GM23248 (cell line): ENCODE data around the gene DCAF4L1. TPM values are rescaled to one million over a fixed set of nuclear protein-coding genes. Genes with fewer than 3 reads are reported as not detected.

Source experiments
- DNase-seq: peaks from one replicate; pipeline ENCODE4 v3.0.0-alpha.2; 2015
- H2AFZ ChIP-seq: fragments of 200-600 bp; sonication (generic); 2 replicates; pipeline ENCODE4 v1.6.1; 2016; ENCODE audit warnings: antibody characterized with exemption
- H3F3A ChIP-seq: fragments of 200-600 bp; sonication (generic); 2 replicates; pipeline ENCODE4 v1.6.1; 2016; ENCODE audit warnings: mild to moderate bottlenecking, antibody characterized with exemption, mixed run types; ENCODE audit not compliant: insufficient read depth
- H3K27ac ChIP-seq: fragments of 200-600 bp; sonication (generic); 2 replicates; pipeline ENCODE4 v1.5.1; 2016; ENCODE audit warnings: mild to moderate bottlenecking
- H3K27me3 ChIP-seq: fragments of 200-600 bp; sonication (generic); replicated peaks from 2 replicates; pipeline ENCODE4 v1.6.1; 2016; ENCODE audit warnings: mild to moderate bottlenecking; ENCODE audit not compliant: insufficient read depth
- H3K36me3 ChIP-seq: fragments of 200-600 bp; sonication (generic); 2 replicates; pipeline ENCODE4 v1.6.1; 2016; ENCODE audit warnings: low read depth, mild to moderate bottlenecking
- H3K4me1 ChIP-seq: fragments of 200-600 bp; sonication (generic); 2 replicates; pipeline ENCODE4 v1.6.1; 2016; ENCODE audit warnings: mild to moderate bottlenecking; ENCODE audit not compliant: insufficient read depth
- H3K4me2 ChIP-seq: fragments of 200-600 bp; sonication (generic); one replicate; pipeline ENCODE4 v1.6.1; 2016; ENCODE audit warnings: mild to moderate bottlenecking; ENCODE audit not compliant: unreplicated experiment
- H3K4me3 ChIP-seq: fragments of 200-600 bp; sonication (generic); 2 replicates; pipeline ENCODE4 v1.5.1; 2016; ENCODE audit warnings: mild to moderate bottlenecking
- H3K79me2 ChIP-seq: fragments of 200-600 bp; sonication (generic); 2 replicates; pipeline ENCODE4 v1.6.1; 2016; ENCODE audit warnings: mild to moderate bottlenecking; ENCODE audit not compliant: insufficient read depth
- H3K9ac ChIP-seq: fragments of 200-600 bp; sonication (generic); 2 replicates; pipeline ENCODE4 v1.6.1; 2016; ENCODE audit warnings: mild to moderate bottlenecking
- H3K9me2 ChIP-seq: fragments of 200-600 bp; sonication (generic); 2 replicates; pipeline ENCODE4 v1.6.1; 2016; ENCODE audit warnings: mixed run types, mild to moderate bottlenecking, moderate library complexity; ENCODE audit not compliant: insufficient read depth
- H3K9me3 ChIP-seq: fragments of 200-600 bp; sonication (generic); one replicate; pipeline ENCODE4 v1.6.1; 2017; ENCODE audit warnings: low read depth
- H4K20me1 ChIP-seq: fragments of 200-600 bp; sonication (generic); 2 replicates; pipeline ENCODE4 v1.6.0; 2016; ENCODE audit not compliant: insufficient read depth
- EZH2 ChIP-seq: fragments of 200-600 bp; sonication (generic); IDR thresholded peaks from 2 replicates; pipeline ENCODE4 v1.6.1; 2018; ENCODE audit warnings: antibody characterized with exemption, mild to moderate bottlenecking; ENCODE audit not compliant: insufficient read depth, poor library complexity, severe bottlenecking
- EZH2phosphoT487 ChIP-seq: fragments of 200-600 bp; sonication (generic); IDR thresholded peaks from 2 replicates; pipeline ENCODE4 v1.6.1; 2018; ENCODE audit warnings: antibody characterized with exemption, moderate library complexity, mild to moderate bottlenecking, low read depth; ENCODE audit not compliant: insufficient read depth
- WGBS, 2 experiments: methylation state at CpG; one replicate each; pipeline ENCODE4 v1.1.6; 2015 to 2017; ENCODE audit warnings: low lambda C conversion rate in 2 of 2, low coverage in 1 of 2; ENCODE audit errors: missing lambda C conversion rate in 2 of 2; 5-methylcytosine and 5-hydroxymethylcytosine counted together
- in situ Hi-C: fragments of 300-500 bp; cut with MboI; formaldehyde crosslinking; loops from 2 replicates; pipeline ENCODE4 v1.15.0; 2020
- polyA plus RNA-seq: library from polyadenylated mRNA; unstranded; fragments of >200 nt; fragmentation: Nextera tagmentation; extraction: Ambion mirVana; gene quantifications from 2 replicates; pipeline ENCODE4 v1.2.1, GENCODE V29; 2016
- total RNA-seq: library from RNA; depleted of rRNA; stranded (reverse); fragments of >200 nt; shearing (Covaris generic); gene quantifications from 2 replicates; pipeline ENCODE4 v1.2.3, GENCODE V29; 2014

The DCAF4L1 gene
- total and polyA plus RNA-seq, 2 experiments from 2014 or later, result 0.06 TPM; not detected in 1

DNA sequence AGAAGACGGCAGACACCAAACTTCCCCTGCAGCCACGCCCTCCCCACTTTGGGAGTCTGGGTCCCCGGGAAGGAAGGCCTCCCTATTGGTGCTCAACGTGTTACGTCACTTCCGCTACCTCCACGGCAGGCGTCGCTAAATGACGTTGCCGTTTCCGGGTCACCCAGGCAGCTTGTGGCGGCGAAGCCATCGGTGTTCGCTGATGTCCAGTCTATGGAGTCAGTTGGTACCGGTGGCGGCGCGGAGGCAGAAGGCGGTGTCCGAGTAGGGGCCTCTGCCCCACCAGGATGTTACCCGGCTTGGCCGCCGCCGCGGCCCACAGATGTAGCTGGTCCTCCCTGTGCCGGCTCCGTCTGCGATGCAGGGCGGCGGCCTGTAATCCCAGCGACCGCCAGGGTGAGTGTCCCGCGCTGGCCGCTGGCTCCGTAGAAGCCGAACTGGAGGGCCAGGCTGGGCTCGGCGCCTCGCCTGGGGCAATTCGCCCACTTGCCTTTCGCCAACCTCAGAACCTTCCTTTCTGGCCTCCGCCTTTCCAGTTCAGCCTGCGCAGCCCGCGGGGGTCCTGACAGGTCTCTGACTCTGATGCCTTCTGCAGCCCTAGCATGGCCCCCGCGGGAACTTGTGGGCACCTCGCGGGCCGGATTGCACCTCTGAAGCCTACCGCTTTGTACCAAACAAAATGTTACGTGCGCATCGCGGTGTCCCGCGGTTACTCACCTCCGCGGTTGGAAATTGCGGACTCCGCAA lies 9.0 kb downstream of the DCAF4L1 start, which contains the start of gene SLC30A9:
Gene SLC30A9 (plus strand): TSS at position 166 of the 747 bp plus-strand sequence. CDS start 122 bp downstream, at position 288.
- Histone ChIP-seq H3K9ac (peak within 1 kb of the TSS; percentile 93), H3K27me3 (no peaks in the 10 kb centered on the region), H3K79me2 (peaks cover 67% of the 10 kb centered on the region), H3K27ac (peak within 1 kb of the TSS; percentile 65), H3K4me2 (peak within 1 kb of the TSS; percentile 90), H3K9me2 (no peaks in the 10 kb centered on the region), H3K9me3 (no peaks in the 10 kb centered on the region), H3K4me1 (peaks cover 31% of the 10 kb centered on the region), H3K4me3 (peak within 1 kb of the TSS; percentile 92), H3F3A (no peaks in the 10 kb centered on the region), H2AFZ (peak within 1 kb of the TSS; percentile 95), H3K36me3 (no peaks in the 10 kb centered on the region), H4K20me1 (no peaks in the 10 kb centered on the region)
- in situ Hi-C loops, result no loop called here
- WGBS, 2 experiments, result 0 to 1% methylated on average over 57 to 63 of the region's 64 CpGs
- TF ChIP-seq EZH2phosphoT487 (no peak), EZH2 (no peak)
- DNase-seq, result peak; percentile 98

DNA sequence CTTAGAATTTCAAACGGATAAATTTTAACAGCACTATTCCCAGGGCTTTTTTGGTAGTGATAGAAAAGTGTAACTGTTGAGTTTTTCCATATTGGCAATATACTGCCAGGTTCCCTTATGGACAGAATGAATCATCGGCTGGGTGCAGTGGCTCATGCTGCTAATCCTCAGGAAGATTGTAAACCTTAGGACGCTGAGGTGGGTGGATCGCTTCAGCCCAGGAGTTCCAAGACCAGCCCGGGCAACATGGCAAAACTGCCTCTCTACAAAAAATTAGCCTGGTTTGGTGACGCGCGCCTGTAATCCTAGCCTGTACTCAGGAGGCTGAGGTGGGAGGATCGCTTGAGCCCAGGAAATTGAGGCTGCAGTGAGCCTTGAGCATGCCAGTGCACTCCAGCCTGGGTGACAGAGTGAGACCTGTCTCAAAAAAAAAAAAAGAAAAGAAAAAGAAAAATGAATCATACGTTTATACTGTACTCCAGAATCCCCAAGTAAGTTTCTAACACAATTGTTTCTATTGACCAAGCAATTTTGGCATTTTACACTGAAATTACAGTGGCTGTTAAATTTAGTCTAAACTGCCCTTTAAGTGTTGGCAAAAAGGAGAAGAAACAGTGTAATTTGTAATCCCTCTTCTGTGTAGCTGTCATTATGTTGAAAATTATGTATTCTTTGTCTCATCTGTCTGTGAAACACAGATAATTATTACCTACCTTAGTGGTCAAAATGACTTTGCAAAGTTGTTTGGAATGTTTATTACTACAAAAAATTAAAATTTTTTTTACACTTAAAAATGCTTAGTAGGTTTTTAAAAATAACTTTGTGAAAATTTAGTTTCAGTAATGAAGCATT lies 10.6 kb downstream of the DCAF4L1 start:
- H3F3A ChIP-seq, result no peaks in the 10 kb centered on the region
- H3K27ac ChIP-seq, result no peak overlapping the region
- H3K4me3 ChIP-seq, result peak overlapping the region; percentile 92
- no peaks in the 10 kb centered on the region for H3K36me3 ChIP-seq
- H3K9me3 ChIP-seq, result no peaks in the 10 kb centered on the region
- H3K79me2 ChIP-seq, result peaks cover 82% of the 10 kb centered on the region
- no peak overlapping the region for H2AFZ ChIP-seq
- peak overlapping the region; percentile 87 for H3K4me2 ChIP-seq
- 77% methylated on average over 10 of the region's 10 CpGs for WGBS, 2 experiments
- TF ChIP-seq EZH2phosphoT487 (no peak), EZH2 (no peak)
- H3K9me2 ChIP-seq, result no peaks in the 10 kb centered on the region
- H3K9ac ChIP-seq, result peak overlapping the region; percentile 93; the same call in 1 of the 2 replicates
- no peaks in the 10 kb centered on the region for H4K20me1 ChIP-seq
- H3K4me1 ChIP-seq, result peaks cover 31% of the 10 kb centered on the region
- peak; percentile 56 for DNase-seq
- in situ Hi-C loops, result no loop called here
- no peaks in the 10 kb centered on the region for H3K27me3 ChIP-seq

DNA sequence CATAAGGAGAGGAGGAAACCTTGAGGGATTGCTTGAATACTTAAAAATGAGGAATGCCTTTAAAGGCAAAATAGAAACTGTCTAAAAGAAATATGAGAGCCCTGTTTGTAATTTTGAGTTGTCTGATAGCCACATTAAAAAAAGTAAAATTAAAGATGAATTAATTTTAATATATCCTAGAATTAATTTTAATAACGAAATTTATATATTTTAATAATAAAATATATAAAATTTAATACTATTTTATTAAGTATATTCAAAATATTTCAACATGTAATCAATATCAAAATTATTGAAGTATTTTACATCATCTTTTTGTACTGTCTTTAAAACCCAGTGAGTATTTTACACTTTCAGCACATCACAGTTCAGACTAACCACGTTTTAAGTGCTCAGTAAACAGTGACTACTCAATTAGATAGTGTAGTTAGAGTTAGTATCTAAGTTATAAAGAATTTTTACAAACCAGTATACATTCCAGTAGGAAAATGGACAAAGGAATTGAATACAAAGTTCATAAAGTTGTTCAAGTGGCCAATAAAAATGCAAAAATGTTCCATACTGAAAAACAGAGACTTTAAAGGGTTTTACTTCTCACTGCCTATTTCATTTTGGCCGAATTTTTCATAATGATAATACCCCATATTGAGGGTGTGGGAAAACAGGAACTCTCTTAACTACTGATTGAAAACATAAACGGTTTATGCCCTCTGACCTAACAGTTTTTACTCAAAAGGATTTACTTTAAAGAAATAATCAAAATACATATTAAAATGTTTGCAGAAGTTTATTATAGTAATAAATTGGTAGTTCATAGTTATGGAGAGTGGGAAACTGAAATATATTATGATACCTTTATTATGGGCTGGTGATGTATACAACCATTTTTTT lies 11.7 kb downstream of the DCAF4L1 start:
- no peaks in the 10 kb centered on the region for H3K9me3 ChIP-seq
- H3K4me3 ChIP-seq, result peak overlapping the region; percentile 92; the same call in 1 of the 2 replicates
- H3K9me2 ChIP-seq, result no peaks in the 10 kb centered on the region
- WGBS, 2 experiments, result 60 to 72% methylated on average over 4 of the region's 4 CpGs
- in situ Hi-C loops, result no loop called here
- DNase-seq, result no peak
- H3K4me2 ChIP-seq, result peak overlapping the region; percentile 87
- H3K27ac ChIP-seq, result no peak overlapping the region
- H4K20me1 ChIP-seq, result no peaks in the 10 kb centered on the region
- no peak overlapping the region for H2AFZ ChIP-seq
- TF ChIP-seq EZH2phosphoT487, result no peak
- TF ChIP-seq EZH2, result no peak
- no peaks in the 10 kb centered on the region for H3K36me3 ChIP-seq
- H3K4me1 ChIP-seq, result peaks cover 31% of the 10 kb centered on the region
- H3K79me2 ChIP-seq, result peaks cover 93% of the 10 kb centered on the region
- no peaks in the 10 kb centered on the region for H3F3A ChIP-seq
- H3K9ac ChIP-seq, result peak overlapping the region; percentile 93; the same call in 1 of the 2 replicates
- H3K27me3 ChIP-seq, result no peaks in the 10 kb centered on the region
